HG03558 (cell line): ENCODE results near the gene NDUFB10.
A peak's percentile ranks its signal among the peaks of the same experiment; 100 is the strongest.
"Not testable (repeated sequence)": the region's sequence is repeated elsewhere in the genome, so short reads cannot be mapped to it uniquely, and the experiment has no call there.

Experiments used
- ATAC-seq: cut with Tn5 transposase; IDR thresholded peaks from one replicate; pipeline ENCODE4 v1.9.1; 2021; ENCODE audit warnings: moderate number of reproducible peaks; ENCODE audit not compliant: unreplicated experiment; ENCODE audit errors: extremely low read depth

NDUFB10 gene

GRCh38 chr16:1959269-1960039, at the start of gene NDUFB10:
TSS of gene NDUFB10 (plus strand) at chr16:1959538. CDS start at chr16:1959625, 87 bp downstream.
- peak; percentile 41 for ATAC-seq

GRCh38 chr16:1909561-1910231, 49.6 kb upstream of the NDUFB10 start:
- no peak for ATAC-seq

- ATAC-seq: no peak
Observed at GRCh38 chr16:1911467-1912214, 47.7 kb upstream of the NDUFB10 start.

GRCh38 chr16:1912215-1912543, 47.2 kb upstream of the NDUFB10 start:
- ATAC-seq: no peak

GRCh38 chr16:1913327-1914083, 45.8 kb upstream of the NDUFB10 start:
- ATAC-seq: no peak

GRCh38 chr16:1914084-1914608, 45.2 kb upstream of the NDUFB10 start:
- ATAC-seq: no peak

GRCh38 chr16:1914988-1915387, 44.4 kb upstream of the NDUFB10 start:
- ATAC-seq: no peak

- ATAC-seq: no peak
Observed at GRCh38 chr16:1915732-1916639, 43.4 kb upstream of the NDUFB10 start.

GRCh38 chr16:1916640-1916990, 42.7 kb upstream of the NDUFB10 start:
- no peak for ATAC-seq

- no peak for ATAC-seq
Observed at GRCh38 chr16:1917056-1917664, 42.2 kb upstream of the NDUFB10 start.

GRCh38 chr16:1917665-1918350, 41.5 kb upstream of the NDUFB10 start:
- no peak for ATAC-seq

- ATAC-seq: no peak
Observed at GRCh38 chr16:1918351-1919326, 40.7 kb upstream of the NDUFB10 start, which contains the start of gene HS3ST6. TSS of gene HS3ST6 (minus strand) at chr16:1918415. CDS start at chr16:1918323, 92 bp downstream.

- no peak for ATAC-seq
Observed at GRCh38 chr16:1919327-1919998, 39.9 kb upstream of the NDUFB10 start.

- not testable (repeated sequence) for ATAC-seq
Observed at GRCh38 chr16:1920122-1920521, 39.2 kb upstream of the NDUFB10 start.

GRCh38 chr16:1920727-1921171, 38.6 kb upstream of the NDUFB10 start:
- ATAC-seq: no peak

- ATAC-seq: no peak
Observed at GRCh38 chr16:1922357-1922756, 37.0 kb upstream of the NDUFB10 start.
